ENCODE results near the gene CCT6B.
A peak's percentile ranks its signal among the peaks of the same experiment; 100 is the strongest.
"Not testable (repeated sequence)": the region's sequence is repeated elsewhere in the genome, so short reads cannot be mapped to it uniquely, and the experiment has no call there.

CCT6B gene

DNA sequence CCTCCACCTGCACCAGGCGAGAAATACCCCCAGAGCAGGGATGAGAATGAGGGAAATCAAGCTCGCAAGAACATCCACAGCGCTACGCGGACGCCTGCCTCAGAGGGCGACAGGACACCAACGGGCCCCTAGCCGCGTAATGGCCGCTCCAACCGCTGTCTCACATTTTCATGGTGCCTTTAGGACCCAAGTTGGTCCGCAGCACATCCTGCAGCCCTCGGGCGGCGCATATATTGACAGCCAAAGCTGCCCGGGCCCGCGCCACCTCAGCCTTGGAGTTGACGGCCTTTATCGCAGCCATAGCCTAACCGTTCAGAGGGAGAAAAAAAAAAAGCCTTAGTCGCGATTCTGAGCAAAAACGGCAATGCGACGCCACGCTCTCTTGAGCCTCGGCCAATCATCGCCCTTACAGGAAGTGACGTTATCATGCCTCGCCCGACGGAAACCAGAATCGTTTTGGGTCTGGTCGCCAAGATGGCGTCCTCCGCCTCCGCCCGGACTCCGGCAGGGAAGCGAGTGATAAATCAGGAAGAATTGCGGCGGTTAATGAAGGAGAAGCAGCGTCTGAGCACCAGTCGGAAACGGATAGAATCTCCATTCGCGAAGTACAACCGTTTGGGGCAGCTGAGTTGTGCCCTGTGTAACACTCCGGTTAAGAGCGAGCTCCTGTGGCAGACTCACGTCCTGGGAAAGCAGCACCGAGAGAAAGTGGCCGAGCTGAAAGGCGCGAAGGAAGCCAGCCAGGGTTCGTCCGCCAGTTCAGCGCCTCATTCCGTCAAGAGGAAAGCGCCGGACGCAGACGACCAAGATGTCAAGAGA lies at the start of gene CCT6B, which contains the start of gene ZNF830:
CCT6B (minus strand) TSS at position 368 of the 819 bp plus-strand sequence; CDS start at position 301, 67 bp downstream.
ZNF830 (plus strand) TSS at position 448 of the 819 bp plus-strand sequence; CDS start at position 475, 27 bp downstream.
- DNase-seq, result peak; percentile 87

DNA sequence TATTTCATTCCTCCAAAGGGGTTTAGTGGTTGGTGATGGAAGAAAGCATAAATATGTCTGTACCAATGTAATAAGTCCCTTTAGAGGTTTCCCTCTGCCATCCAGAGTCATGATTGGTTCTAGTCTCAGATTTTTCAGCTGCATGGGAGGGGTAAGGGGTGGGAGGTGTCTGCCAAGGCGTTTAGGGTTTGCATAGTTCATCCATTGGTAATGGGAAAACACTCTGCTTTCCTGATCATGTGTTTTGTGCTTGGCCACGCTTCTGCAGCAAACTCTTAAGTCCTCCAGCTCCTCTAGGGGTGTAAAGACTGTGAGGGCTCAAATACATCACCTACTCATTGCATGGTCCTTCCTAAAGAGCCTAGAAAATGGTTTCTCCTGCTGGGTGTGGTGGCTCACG lies 48.8 kb upstream of the CCT6B start:
- DNase-seq, result no peak

GRCh38 chr17:35006961-35007360 lies 45.7 kb upstream of the CCT6B start:
- DNase-seq, result no peak

DNA sequence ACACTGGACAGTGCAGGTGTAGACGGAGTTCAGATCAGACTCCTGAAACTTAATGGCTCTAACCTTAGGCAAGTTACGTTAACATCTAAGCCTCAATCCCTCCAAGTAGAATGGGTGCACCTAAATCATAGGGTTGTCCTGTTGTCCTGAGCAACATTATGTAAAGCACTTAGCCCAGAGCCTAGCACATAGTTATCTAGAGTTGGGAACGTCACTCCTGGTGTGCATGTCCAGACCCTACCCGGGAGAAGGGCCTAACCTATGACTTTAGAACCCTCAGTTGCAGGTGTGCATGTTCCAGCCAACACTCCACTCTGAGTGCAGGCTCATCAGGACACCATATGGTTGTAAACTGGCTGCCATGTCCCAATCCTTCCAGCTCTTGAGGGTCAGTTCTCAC lies 45.1 kb upstream of the CCT6B start:
- no peak for DNase-seq

- no peak for DNase-seq
Observed at GRCh38 chr17:35003778-35004177, 42.5 kb upstream of the CCT6B start.

DNA sequence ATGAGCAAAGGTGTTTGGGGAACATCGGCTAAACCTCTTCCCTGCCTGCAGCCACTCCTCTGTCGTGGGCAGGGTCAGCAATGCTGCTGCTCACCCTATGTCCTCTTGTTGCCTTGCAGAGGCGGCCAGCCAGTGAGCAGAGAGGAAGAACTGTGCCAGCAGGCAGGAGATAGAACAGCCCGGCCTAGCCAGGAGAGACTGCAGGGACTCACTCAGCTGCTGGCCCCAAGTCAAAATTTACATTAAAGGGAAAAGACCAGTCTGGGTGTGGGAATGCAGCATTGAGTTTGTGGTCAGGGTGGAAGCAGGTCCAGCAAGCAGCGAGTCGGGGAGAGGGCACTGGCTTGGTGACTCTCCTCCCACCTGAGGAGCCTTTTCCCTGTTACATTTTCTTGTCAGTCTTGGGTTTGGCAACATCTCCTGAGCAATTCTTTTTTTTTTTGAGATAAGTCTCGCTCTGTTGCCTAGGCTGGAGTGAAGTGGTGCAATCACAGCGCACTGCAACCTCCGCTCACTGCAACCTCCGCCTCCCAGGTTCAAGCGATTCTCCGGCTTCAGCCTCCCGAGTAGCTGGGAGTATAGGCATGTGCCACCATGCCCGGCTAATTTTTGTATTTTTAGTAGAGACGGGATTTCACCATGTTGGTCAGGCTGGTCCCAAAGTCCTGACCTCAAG lies 41.8 kb upstream of the CCT6B start:
- no peak for DNase-seq

DNA sequence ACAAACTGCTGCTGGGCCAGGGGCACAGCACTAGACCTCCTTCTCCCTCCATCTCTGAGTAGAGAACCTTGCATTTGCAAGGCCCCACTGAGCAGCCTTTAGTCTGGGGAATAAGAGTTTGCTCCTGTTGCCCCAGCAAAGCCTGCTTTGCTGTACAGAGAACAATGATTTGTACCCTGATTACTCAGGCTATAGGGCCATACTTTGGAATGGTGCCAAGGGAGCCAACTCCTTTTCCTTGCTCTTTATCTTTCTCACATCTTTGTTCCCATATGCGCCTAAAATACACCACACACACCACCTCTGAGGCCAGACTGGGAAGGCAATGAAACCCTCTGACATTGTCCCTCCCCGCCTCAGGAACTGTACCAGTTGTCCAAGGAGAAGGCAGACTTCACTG lies 40.3 kb upstream of the CCT6B start:
- no peak for DNase-seq

DNA sequence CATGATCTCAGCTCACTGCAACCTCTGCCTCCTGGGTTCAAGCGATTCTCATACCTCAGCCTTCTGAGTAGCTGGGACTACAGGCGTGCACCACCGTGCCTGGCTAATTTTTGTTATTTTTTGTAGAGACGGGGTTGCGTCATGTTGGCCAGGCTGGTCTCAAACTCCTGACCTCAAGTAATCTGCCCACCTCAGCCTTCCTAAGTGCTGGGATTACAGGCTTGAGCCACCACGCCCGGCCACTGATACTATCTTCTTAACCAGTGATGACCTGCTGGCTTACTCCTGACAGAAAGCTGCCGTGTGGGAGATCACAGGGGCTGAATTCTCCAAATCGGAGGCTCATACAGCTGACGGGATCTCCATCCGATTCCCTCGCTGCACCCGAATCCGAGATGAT lies 39.7 kb upstream of the CCT6B start:
- not testable (repeated sequence) for DNase-seq

GRCh38 chr17:34999456-34999855 lies 38.2 kb upstream of the CCT6B start:
- DNase-seq, result no peak

- DNase-seq, result peak; percentile 61
Observed at GRCh38 chr17:34998205-34998604, 36.9 kb upstream of the CCT6B start.

GRCh38 chr17:34997355-34997862 lies 36.1 kb upstream of the CCT6B start:
- DNase-seq, result no peak

DNA sequence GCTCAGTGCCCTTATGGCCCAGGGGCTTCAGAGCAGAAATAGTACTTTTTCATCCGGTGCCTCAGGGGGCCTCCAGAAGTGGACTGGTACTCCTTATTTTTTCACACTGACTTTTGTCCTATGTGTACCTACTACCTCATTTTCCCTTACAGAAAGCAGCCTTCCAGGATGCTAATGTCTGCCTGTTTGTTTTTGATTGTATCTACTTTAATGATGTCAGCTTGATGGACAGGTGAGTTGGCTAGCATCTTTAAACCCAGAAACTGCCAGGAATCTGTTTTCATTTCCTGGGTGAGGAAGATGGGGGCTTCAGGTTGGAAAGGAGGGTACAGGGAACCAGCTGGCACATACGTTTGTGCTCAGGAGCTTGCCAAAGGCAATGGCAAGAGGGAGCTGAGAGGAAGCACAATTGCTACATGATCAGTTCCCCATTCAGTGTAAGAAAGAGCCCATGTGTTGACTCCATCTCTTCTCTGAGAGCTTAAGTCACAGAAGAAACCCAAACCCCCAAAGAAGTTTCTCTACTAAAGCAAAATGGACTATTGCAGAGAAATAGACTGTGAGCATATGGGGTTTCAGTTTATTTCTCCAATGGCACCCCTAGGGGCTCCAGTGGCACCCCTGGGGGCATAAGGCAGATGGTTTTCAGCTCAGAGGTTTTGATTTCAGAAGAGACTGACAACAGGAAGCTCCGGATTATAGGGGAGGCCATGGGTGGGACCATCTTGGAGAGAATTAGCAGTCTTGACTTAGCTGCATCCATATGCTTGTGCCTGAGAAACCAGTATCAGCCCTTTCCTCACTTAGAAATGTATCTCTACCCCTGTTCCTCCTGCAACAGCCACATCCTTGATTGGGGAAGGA lies 35.4 kb upstream of the CCT6B start:
- no peak for DNase-seq

DNA sequence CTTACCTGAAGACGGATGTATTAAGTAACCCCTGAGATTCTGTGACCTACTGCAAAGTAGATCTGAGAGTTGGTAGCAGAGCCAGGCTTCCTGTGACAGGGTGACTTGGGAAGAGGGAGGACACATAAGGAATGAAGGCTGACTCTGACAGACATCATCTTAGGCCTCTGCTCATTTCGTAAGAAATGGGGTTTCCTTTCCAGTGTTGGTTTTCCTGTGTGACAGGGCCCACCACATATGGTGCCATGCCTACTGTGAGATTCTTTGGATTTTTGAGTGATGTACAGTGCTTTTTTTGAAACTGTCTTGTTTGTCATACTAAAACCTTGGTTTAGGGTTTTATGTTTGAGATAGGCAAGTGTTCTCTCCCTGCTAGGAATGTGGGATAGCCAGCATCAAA lies 31.8 kb upstream of the CCT6B start:
- no peak for DNase-seq

DNA sequence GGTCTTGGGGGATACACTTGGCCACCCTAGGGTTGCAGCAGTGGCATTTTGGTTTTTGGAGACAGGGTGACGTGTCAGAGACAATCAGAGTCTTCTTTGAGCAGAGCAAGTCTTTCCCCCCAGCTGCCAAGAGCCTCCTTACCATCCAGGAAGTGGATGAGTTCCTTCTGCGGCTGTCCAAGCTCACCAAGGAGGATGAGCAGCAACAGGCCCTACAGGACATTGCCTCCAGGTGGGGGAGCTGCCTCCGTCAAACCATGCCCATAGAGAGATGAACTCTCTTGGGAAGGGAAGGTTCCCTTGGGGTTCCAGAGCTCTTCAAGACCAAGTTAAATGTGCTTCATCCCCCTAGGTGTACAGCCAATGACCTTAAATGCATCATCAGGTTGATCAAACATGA lies 30.3 kb upstream of the CCT6B start:
- DNase-seq, result no peak

- DNase-seq, result no peak
Observed at GRCh38 chr17:34990921-34991365, 29.7 kb upstream of the CCT6B start.

GRCh38 chr17:34989473-34989872 lies 28.2 kb upstream of the CCT6B start:
- no peak for DNase-seq

DNA sequence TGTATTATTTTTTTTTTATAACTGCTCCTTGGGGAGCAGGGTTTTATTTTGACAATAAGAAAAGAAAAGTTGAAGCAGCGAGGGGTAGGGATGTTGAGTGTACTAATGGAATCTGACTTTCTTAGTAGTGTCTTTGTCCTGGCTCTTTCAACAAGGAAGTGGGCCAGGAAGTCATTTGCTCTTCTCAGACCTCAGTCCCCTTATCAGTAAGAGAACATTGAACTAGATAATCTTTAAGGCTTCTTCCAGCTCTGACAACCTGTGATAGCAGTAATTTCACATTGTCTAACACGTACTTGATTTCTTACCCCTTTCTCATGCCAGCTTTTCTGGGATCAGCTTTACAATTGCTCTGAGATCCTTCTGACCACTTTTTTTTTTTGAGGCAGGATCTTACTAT lies 27.4 kb upstream of the CCT6B start:
- no peak for DNase-seq

GRCh38 chr17:34987232-34987631 lies 26.0 kb upstream of the CCT6B start:
- DNase-seq, result no peak

DNA sequence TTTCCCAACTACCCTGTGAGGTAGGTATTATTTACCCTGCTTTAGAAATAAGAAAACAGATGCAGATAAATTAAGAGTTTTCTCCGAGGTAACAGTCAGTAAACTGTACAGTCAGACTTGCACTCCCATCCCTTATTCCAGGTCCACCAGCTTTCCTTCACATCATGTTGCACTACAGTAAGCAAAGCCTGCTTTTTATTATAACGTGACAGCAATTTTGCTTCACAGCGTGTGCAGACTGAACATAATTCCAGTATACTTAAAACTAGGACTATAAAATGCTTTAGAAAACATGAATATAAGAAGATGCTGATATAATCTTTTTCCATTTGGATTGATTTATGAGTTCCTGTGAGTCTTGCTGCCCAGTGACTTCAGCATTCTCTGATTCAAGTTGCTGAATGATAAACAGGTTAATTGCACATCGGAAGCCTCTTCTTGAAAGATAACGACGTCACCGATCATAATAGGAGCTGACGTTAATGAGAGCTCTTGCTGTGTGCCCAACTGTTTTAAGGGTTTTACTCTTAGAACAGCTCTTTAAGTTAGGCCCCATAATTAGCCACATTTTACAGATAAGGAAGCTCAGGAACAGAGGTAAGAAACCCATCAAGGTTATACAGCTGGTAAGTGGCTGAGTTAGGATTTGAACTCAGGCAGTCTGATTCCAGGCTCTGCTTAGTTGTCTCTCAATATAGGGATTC lies 20.4 kb upstream of the CCT6B start:
- DNase-seq, result no peak

DNA sequence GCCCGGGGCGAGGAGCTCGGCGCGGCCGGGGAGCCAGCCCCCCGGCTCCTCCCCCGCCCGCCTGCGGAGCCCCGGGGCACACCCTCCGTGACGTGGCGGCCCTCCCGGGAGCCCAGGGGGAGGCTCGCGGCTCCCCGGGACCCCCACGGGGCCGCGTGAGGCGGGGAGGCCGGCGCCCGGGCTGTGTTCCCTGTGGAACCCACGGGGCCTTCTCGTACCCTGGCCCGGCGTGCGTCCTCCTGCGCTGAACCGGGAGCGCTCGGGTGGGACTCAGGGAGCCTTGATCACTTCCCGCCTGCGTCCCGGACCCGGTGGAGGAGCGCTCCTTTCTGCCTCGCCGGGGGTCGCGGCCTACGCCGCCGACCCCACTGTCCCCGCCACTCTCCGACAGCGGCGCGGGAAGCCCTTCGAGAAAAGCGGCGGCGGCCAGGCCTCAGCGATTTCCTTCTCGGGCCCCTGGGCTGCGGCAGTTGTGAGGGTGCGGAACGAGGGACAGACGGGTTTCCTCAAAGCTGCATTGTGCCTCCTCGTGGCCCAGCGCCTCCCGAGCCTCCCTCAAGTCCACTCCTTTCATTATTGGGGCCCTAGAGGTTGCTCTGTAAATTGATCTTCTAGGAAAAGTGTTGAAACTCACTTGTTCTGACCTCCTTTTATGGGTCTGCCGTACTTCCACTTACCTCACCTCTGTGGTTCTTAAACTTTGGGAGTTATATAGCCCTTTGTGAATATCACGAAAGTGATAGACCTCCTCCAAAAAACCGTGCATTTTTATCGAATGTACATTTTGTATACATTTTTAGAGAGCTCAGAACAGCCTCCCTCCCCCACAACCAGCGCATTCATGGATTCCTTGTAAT lies 19.6 kb upstream of the CCT6B start:
- DNase-seq, result peak; percentile 80

DNA sequence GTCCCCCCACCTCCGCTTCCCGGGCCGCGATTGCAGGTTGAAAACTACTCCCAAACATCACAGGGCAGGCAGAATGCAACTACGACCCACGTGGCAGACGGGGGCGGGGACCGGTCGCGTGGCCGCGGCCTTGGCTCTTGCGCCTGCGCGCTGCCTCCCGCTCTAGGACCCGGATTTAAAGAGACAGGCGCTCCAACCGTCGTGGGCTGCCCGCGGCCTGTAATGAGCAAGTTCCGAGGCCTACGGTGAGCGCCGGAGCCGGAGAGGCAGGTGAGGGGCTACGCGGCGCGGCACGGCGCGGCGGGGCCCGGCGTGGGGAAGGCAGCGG lies 19.1 kb upstream of the CCT6B start, which contains the start of gene LIG3:
LIG3 (plus strand) TSS at position 160 of the 328 bp plus-strand sequence. CDS start 2,494 bp downstream, outside the sequence.
- peak; percentile 89 for DNase-seq

Data from GDM1 (cell line).